HG02981 (cell line): Measurements from ENCODE around the gene PCGF2.

Source experiments
- ATAC-seq: cut with Tn5 transposase; IDR thresholded peaks from one replicate; pipeline ENCODE4 v1.9.1; 2021; ENCODE audit warnings: mild to moderate bottlenecking, moderate library complexity; ENCODE audit not compliant: unreplicated experiment

The PCGF2 gene

GRCh38 chr17:38704606-38705522 is 43.3 kb downstream of the PCGF2 start, which contains the start of gene MLLT6:
Gene MLLT6 (plus strand): TSS chr17:38705273. CDS start chr17:38705633, 360 bp downstream.
- no peak for ATAC-seq

DNA sequence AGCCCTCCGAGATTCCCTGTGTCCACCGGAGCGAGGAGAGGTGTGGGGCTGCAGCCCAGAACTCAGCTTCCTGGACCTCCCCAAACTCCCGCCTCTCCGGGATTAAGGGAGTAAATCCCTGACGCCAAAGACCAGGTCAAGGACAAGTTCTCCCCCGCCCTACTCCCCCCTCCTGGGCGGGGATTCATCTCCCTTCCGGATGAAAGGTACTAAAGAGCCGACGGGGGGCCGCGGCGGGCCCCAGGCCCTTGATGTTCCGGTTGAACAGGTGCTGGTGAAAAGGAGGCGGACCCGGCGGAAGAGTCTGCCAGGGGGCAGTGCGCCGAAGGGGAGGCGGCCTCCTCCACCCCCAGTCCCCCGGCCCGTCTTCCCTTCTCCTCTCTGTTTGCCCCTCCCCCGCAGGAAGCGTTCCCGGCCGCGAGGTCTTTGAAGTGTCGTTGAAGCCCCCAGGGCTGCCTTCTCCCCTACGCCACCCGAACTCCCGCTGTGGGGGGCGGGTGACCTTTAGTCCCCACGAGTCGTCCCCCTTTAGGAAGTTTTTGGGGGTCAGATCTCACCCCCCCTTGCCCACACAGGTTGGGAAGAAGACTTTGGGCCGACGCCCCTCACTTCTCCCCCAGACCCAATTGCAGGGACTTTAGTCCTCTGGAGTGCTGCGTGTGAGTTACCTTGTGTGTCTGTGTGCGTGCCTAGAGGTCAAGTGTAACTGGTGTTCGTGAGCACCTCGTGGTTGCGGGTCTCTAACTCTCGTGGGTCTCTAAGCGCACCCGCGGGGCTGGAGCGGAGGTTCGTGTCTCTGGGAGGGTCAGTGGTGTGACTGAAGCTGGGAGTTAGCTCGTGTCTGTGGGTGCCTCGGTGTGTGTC is 44.2 kb downstream of the PCGF2 start:
- ATAC-seq, result no peak

- no peak for ATAC-seq
Measured at GRCh38 chr17:38702916-38703741, 45.0 kb downstream of the PCGF2 start.

DNA sequence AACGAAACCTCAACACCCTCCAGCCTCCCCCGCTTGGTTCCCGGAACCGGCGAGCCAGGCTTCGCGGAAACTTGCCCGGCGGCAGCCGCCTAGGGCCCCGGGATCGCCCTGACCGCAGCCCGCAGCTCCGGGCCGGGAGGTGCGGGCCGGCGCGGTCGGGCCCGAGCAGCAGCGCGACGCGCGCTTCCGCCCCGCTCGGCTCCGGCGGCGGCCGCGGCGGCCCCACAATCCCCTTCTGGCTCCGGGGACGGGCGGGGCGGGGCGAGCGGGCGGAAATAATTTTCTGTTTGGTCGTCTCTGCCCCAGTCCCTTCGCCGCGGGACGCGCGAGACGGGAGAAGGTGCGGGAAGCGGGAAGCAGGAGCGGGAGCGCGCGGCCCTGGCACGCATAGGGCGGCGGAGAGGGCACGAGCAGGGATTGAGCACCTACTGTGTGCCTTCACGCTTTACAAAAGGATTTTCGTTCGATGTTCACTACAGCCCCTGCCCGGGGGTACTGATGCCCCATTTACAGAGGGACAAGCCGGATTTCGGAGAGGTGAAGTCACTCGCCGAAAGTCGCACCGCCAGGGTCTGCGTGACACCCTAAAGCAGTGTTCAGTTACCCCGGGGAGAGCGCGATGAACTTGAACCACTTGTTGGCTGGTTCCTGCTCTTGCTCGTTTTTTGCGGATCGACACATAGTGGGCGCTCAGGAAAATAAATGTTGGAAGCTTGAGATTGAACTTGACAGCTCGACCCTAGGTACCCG is 45.8 kb downstream of the PCGF2 start:
- no peak for ATAC-seq

GRCh38 chr17:38701504-38702165 is 46.5 kb downstream of the PCGF2 start:
- no peak for ATAC-seq

DNA sequence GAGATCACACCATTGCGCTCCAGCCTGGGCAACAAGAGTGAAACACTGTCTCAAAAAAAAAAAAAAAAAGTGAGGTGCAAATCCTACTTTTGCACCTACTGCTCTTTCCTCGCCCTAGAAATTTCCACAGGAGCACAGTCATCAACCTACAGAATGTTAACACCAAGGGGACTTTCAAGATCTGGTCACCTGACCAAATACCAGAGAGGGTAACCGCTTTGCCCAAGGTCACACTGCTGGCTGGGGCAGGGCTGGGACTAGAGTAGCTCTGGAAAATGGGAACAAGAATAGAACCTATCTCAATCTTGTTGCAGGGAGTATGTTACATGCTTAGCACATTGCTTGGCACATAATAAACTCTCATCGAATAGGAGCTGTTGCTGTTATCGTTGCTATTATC is 49.4 kb downstream of the PCGF2 start:
- ATAC-seq, result no peak

DNA sequence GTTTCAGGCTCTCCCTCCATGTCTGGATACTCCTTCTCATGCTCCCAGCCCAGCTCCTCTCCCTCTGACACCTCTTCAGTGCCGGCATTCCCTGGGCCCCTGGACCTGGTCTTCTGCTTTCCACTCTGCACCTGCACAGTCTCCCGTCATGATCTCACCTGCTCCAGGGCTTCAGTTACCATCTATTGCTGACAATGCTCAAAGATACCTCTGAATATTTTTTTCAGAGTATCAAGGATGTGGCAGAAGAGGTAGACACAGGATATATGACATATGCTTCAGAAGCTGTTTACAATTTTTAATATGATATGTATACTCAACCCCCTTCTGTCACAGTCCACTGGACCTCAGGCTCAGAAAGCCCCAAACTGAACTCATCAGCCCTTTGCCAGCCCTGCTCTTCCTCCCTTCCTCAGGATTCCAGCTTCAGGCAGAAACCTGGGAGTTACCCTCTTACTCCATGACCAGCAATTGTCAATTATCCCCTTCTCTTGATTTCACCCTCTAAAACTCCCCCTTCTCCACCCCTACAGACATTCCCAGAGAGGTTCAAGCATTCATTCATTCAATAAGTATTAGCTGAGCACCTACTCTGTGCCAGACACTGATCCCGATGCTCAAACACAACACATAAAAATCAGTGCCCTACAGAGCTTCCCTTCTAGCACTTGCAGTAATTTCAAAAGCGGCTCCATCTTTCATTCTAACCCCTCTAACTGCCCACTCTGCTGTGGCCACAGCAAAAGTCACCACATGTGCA is 50.9 kb downstream of the PCGF2 start:
- ATAC-seq, result no peak

DNA sequence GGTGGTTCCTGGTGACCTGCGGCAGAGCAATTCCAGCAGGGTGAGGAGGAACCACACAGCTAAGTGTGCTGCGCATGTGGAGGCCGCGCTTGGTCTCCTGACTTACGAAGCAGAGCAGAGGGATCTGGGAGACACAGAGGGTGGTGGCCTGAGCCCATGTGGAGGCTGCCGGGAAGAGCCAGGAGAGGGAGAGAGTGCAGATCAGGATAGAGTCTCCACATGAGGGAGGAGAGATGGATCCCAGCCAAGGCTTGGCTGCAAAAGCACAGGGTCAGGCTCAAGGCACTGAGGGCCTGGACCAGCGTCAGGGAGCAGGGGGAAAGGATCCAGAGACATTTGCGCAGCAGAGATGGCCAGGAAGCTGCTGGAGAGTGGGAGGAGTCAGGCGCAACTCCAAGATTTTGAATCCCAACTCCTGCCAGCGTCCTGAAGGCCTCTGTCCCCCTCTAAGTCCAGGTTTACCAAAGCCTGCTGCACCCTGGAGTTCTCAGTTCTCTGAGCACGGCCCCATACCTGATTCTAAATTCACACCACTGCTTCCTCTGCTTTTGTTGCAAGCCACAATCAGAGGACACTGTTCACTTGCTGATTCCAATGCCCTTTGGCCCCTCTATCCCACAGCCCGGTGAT is 54.3 kb downstream of the PCGF2 start:
- ATAC-seq, result no peak

DNA sequence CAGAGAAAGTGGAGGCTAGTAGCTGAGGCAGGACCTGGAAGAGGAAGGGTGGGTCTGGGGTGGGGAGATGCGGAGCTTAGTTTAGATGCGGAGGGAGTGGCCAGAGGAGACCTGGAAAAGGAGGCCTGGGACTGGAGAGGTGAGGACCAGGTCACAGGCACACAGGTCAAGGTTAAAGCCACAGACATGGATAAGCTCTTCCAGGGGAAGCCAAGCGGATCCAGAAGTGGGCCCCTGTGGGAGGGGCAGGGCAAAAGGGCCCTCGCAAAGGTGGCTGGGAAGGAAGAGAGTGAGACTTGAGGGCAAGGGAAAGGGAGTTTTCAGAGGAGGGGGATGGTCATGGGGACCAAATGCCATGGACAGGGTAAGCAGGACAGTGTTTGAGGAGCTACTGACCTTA is 57.0 kb downstream of the PCGF2 start:
- ATAC-seq, result no peak

- ATAC-seq, result no peak
Measured at GRCh38 chr17:38690386-38690785, 57.8 kb downstream of the PCGF2 start.

DNA sequence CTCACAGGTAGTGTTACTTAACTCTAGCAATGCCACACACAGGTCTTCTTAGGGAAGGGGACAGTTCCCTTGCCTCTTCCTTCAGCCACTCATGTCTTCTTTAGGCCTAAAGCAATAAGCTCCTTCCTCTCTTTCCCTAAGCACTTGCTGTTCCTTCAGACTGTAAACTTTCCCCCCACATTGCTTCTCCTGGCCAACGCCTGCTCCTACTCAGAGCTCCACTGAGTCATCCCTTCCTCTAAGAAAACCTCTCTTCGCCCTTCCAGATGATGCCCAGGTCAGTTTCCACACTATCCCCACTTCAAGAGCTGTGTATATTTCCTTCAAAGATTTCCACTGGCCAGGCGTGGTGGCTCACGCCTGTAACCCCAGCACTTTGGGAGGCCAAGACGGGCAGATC is 60.9 kb downstream of the PCGF2 start:
- ATAC-seq, result no peak

- ATAC-seq, result no peak
Measured at GRCh38 chr17:38685491-38685890, 62.6 kb downstream of the PCGF2 start.
